Panc1 (cell line): ENCODE data around the gene TPRX2. TPM values are rescaled to one million over a fixed set of nuclear protein-coding genes. Genes with fewer than 3 reads are reported as not detected.

Source experiments
- ATAC-seq: fragments of 200-7000 bp; cut with Tn5 transposase; 2 replicates; pipeline ENCODE4 v1.9.1; 2020; ENCODE audit warnings: mild to moderate bottlenecking, moderate library complexity
- BruUV-seq: library from RNA; stranded (reverse); fragments of 400-500 nt; replicated peaks from 2 replicates; lab custom pipeline; 2021; lab: Mats Ljungman, UMichigan
- CTCF ChIA-PET: fragments of 300-600 bp; sonication (Branson Sonifier 250); formaldehyde crosslinking; loops from one replicate; lab custom pipeline; 2022; ENCODE audit warnings: antibody characterized with exemption; lab: Charles Lee
- POLR2A ChIA-PET: fragments of 300-600 bp; sonication (Branson Sonifier 250); formaldehyde crosslinking; loops from one replicate; lab custom pipeline; 2022; ENCODE audit warnings: antibody characterized with exemption; lab: Charles Lee
- DNase-seq: peaks from one replicate; pipeline ENCODE4 v3.0.0-alpha.2; 2010; ENCODE audit warnings: low read depth, low spot score
- H3K27ac ChIP-seq: 2 replicates; pipeline ENCODE4 v1.5.1; 2011; ENCODE audit warnings: mild to moderate bottlenecking, low read length, inconsistent platforms
- H3K27me3 ChIP-seq: fragments of 200-500 bp; sonication (Bioruptor generic); 2 replicates; pipeline ENCODE4 v1.6.0; 2014; ENCODE audit warnings: low read length, inconsistent platforms; ENCODE audit not compliant: control insufficient read depth, insufficient read depth
- H3K36me3 ChIP-seq: fragments of 200-500 bp; sonication (Bioruptor generic); 2 replicates; pipeline ENCODE4 v1.5.1; 2014; ENCODE audit warnings: inconsistent platforms, mild to moderate bottlenecking, low read length, moderate library complexity; ENCODE audit not compliant: control insufficient read depth, insufficient read depth
- H3K4me1 ChIP-seq: 2 replicates; pipeline ENCODE4 v1.5.1; 2011; ENCODE audit warnings: inconsistent platforms, mild to moderate bottlenecking, low read length, moderate library complexity; ENCODE audit not compliant: control insufficient read depth, insufficient read depth
- H3K4me3 ChIP-seq, 2 experiments: 2 replicates each; pipeline ENCODE4 v1.5.1; 2011 to 2012; ENCODE audit warnings: low read depth in 2 of 2, low read length in 2 of 2, mild to moderate bottlenecking in 2 of 2, inconsistent platforms in 1 of 2, moderate library complexity in 1 of 2
- H3K9me3 ChIP-seq: fragments of 200-500 bp; sonication (Bioruptor generic); 2 replicates; pipeline ENCODE4 v1.5.1; 2014; ENCODE audit warnings: low read depth, mild to moderate bottlenecking, inconsistent platforms, low read length, moderate library complexity; ENCODE audit not compliant: control insufficient read depth, insufficient read depth
- POLR2AphosphoS5 ChIP-seq: IDR thresholded peaks from 2 replicates; pipeline ENCODE4 v1.6.1; 2012; ENCODE audit warnings: mild to moderate bottlenecking, low read depth, low read length, moderate library complexity
- SIN3A ChIP-seq: IDR thresholded peaks from 2 replicates; pipeline ENCODE4 v1.6.1; 2012; ENCODE audit warnings: low read depth, mild to moderate bottlenecking, low read length, moderate library complexity, borderline replicate concordance; ENCODE audit not compliant: insufficient read depth
- TCF7L2 ChIP-seq: IDR thresholded peaks from 2 replicates; pipeline ENCODE4 v1.6.1; 2011; ENCODE audit warnings: mild to moderate bottlenecking, low read depth, low read length, inconsistent platforms
- in situ Hi-C: cut with HindIII; loops from 2 replicates; pipeline ENCODE4 v1.10.0; 2016; ENCODE audit warnings: low sequenced_read_pairs, low pct_unique_long_range_greater_than_20kb
- intact Hi-C: fragments of 100-400 bp; cut with micrococcal nuclease; formaldehyde crosslinking; loops from one replicate; pipeline ENCODE4 v1.10.0; 2022; ENCODE audit not compliant: unreplicated experiment
- total RNA-seq: library from RNA; stranded (reverse); gene quantifications from one replicate; pipeline ENCODE4 v1.2.1, GENCODE V29; 2021; ENCODE audit not compliant: unreplicated experiment
- TF ChIP-seq, protein P1 (sequence below): fragments of 450-650 bp; IDR thresholded peaks from 2 replicates; pipeline ENCODE4 v1.5.1; 2017; ENCODE audit warnings: mild to moderate bottlenecking
- TF ChIP-seq, protein P2 (sequence below), 2 experiments: IDR thresholded peaks; 2 replicates each; pipeline ENCODE4 v1.6.1; 2011 to 2012; ENCODE audit warnings: low read depth in 2 of 2, control low read depth in 1 of 2, low read length in 1 of 2, mild to moderate bottlenecking in 1 of 2, moderate library complexity in 1 of 2; ENCODE audit not compliant: insufficient read depth in 1 of 2

TPRX2 gene
- total RNA-seq, 1 experiment from 2014 or later, result not detected

DNA sequence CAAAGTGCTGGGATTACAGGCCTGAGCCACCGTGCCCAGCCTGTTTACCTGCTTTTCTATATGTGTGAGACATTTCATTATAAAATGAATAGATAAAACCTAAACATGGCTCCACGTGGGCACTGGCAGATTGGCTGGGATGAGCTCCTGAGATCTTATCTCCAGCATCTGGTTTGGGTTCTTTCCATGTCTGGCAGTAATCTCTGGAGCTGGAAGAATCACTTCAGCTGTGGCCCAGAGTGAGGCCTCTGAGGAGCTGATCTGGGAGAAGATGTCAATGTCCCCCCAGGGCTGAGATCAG is 32.5 kb downstream of the TPRX2 start:
- no peak overlapping the region for H3K4me3 ChIP-seq
- no peaks in the 10 kb centered on the region for H3K4me1 ChIP-seq
- ATAC-seq (no peak), DNase-seq (no peak)
- H3K27ac ChIP-seq, result no peak overlapping the region
- no TSS peak for BruUV-seq
- TF ChIP-seq POLR2AphosphoS5 (no peak), TCF7L2 (no peak), SIN3A (no peak)
- TF ChIP-seq, protein P1, sequence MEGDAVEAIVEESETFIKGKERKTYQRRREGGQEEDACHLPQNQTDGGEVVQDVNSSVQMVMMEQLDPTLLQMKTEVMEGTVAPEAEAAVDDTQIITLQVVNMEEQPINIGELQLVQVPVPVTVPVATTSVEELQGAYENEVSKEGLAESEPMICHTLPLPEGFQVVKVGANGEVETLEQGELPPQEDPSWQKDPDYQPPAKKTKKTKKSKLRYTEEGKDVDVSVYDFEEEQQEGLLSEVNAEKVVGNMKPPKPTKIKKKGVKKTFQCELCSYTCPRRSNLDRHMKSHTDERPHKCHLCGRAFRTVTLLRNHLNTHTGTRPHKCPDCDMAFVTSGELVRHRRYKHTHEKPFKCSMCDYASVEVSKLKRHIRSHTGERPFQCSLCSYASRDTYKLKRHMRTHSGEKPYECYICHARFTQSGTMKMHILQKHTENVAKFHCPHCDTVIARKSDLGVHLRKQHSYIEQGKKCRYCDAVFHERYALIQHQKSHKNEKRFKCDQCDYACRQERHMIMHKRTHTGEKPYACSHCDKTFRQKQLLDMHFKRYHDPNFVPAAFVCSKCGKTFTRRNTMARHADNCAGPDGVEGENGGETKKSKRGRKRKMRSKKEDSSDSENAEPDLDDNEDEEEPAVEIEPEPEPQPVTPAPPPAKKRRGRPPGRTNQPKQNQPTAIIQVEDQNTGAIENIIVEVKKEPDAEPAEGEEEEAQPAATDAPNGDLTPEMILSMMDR, result no peak
- TF ChIP-seq, protein P2, sequence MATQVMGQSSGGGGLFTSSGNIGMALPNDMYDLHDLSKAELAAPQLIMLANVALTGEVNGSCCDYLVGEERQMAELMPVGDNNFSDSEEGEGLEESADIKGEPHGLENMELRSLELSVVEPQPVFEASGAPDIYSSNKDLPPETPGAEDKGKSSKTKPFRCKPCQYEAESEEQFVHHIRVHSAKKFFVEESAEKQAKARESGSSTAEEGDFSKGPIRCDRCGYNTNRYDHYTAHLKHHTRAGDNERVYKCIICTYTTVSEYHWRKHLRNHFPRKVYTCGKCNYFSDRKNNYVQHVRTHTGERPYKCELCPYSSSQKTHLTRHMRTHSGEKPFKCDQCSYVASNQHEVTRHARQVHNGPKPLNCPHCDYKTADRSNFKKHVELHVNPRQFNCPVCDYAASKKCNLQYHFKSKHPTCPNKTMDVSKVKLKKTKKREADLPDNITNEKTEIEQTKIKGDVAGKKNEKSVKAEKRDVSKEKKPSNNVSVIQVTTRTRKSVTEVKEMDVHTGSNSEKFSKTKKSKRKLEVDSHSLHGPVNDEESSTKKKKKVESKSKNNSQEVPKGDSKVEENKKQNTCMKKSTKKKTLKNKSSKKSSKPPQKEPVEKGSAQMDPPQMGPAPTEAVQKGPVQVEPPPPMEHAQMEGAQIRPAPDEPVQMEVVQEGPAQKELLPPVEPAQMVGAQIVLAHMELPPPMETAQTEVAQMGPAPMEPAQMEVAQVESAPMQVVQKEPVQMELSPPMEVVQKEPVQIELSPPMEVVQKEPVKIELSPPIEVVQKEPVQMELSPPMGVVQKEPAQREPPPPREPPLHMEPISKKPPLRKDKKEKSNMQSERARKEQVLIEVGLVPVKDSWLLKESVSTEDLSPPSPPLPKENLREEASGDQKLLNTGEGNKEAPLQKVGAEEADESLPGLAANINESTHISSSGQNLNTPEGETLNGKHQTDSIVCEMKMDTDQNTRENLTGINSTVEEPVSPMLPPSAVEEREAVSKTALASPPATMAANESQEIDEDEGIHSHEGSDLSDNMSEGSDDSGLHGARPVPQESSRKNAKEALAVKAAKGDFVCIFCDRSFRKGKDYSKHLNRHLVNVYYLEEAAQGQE (IDR thresholded peaks at IDR 0.05; ENCODE audit: insufficient read depth in 1 of 2, low read depth in 2 of 2, low read length in 1 of 2), result no peak
- POLR2A ChIA-PET, result no interaction called here
- intact Hi-C loops, result no loop called here
- no peaks in the 10 kb centered on the region for H3K27me3 ChIP-seq
- CTCF ChIA-PET, result no interaction called here
- in situ Hi-C loops, result no loop called here
- no peaks in the 10 kb centered on the region for H3K36me3 ChIP-seq
- no peaks in the 10 kb centered on the region for H3K9me3 ChIP-seq

DNA sequence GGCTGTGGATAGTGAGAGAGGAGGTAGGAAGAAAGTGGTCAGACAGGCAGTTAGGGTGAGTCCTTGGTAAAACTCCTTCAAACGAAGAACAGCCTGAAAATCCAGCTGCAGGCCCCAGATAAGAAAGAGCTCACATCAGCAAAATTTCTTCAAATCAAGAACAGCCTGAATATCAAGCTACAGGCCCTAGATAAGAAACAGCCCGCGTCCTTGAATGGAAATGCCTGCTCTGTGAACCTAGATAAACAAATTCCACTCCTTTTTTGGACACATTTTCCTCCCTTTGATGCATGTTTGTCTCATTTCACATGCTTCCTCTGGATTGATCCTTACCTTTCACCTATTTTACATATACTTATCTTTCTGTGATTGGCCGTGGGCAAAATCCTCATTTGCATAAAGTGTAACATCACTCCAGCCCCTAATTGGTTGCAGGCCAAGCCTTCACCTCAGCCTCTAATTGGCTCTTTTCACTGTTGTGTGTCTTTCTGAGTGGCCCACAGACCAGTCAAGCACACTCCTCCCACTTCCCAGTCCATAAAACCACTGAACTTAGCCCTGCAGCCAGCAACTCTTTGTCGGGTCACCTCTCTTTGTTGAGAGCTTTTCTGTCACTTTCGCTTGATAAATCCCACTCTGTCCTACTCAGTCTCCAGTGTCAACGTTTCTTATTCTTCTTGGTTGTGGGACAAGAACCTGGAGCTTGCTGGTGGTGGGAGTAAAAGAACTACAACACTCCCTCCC is 33.1 kb downstream of the TPRX2 start:
- in situ Hi-C loops, result no loop called here
- H3K27me3 ChIP-seq, result no peaks in the 10 kb centered on the region
- H3K36me3 ChIP-seq, result no peaks in the 10 kb centered on the region
- no peak for TF ChIP-seq SIN3A
- TF ChIP-seq, protein P2 (IDR thresholded peaks at IDR 0.05; ENCODE audit: insufficient read depth in 1 of 2, low read depth in 2 of 2, low read length in 1 of 2), result no peak
- no peak for TF ChIP-seq TCF7L2
- TF ChIP-seq POLR2AphosphoS5, result no peak
- TF ChIP-seq, protein P1, result no peak
- no peaks in the 10 kb centered on the region for H3K4me1 ChIP-seq
- intact Hi-C loops, result no loop called here
- no peak for ATAC-seq
- CTCF ChIA-PET, result no interaction called here
- H3K9me3 ChIP-seq, result no peaks in the 10 kb centered on the region
- no peak overlapping the region for H3K4me3 ChIP-seq
- no TSS peak for BruUV-seq
- POLR2A ChIA-PET, result interaction anchor here (0.7 kb wide), 1 partner anchor 53 kb away, joined by 3 read pairs; no protein-coding TSS in a partner anchor
- no peak for DNase-seq
- no peak overlapping the region for H3K27ac ChIP-seq
